22Rv1 (cell line): ENCODE results near the gene PKP4.

Source experiments
- H3K27ac ChIP-seq: fragments of 450-650 bp; 2 replicates; pipeline ENCODE4 v1.5.1; 2017
- CTCF ChIP-seq: fragments of 450-650 bp; IDR thresholded peaks from 2 replicates; pipeline ENCODE4 v1.5.1; 2017; ENCODE audit warnings: mild to moderate bottlenecking
- ZFX ChIP-seq: fragments of 450-650 bp; IDR thresholded peaks from 2 replicates; pipeline ENCODE4 v1.6.1; 2017; ENCODE audit warnings: antibody characterized with exemption, borderline replicate concordance

Gene PKP4

GRCh38 chr2:158529379-158530259 is 72.9 kb downstream of the PKP4 start:
- no peak overlapping the region for H3K27ac ChIP-seq

GRCh38 chr2:158530829-158531228 is 74.1 kb downstream of the PKP4 start:
- TF ChIP-seq CTCF (no peak), ZFX (no peak)
- H3K27ac ChIP-seq, result no peak overlapping the region

More at GRCh38 chr2:158529379-158530259, 72.9 kb downstream of the PKP4 start:
- TF ChIP-seq ZFX (no peak), CTCF (no peak)

- TF ChIP-seq ZFX (no peak), CTCF (no peak)
- H3K27ac ChIP-seq, result no peak overlapping the region
Observed at GRCh38 chr2:158533009-158533408, 76.3 kb downstream of the PKP4 start.

GRCh38 chr2:158539176-158540005 is 82.6 kb downstream of the PKP4 start:
- TF ChIP-seq ZFX, result no peak
- TF ChIP-seq CTCF, result no peak
- no peak overlapping the region for H3K27ac ChIP-seq

- H3K27ac ChIP-seq, result no peak overlapping the region
- no peak for TF ChIP-seq CTCF
- no peak for TF ChIP-seq ZFX
Observed at GRCh38 chr2:158542577-158542976, 85.8 kb downstream of the PKP4 start.

GRCh38 chr2:158543957-158544356 is 87.2 kb downstream of the PKP4 start:
- TF ChIP-seq ZFX (no peak), CTCF (no peak)

More at GRCh38 chr2:158543957-158544356, 87.2 kb downstream of the PKP4 start:
- no peak overlapping the region for H3K27ac ChIP-seq
